ENCODE results near the gene UGT1A1.
"Not testable (repeated sequence)": the region's sequence is repeated elsewhere in the genome, so short reads cannot be mapped to it uniquely, and the experiment has no call there.

UGT1A1 gene

DNA sequence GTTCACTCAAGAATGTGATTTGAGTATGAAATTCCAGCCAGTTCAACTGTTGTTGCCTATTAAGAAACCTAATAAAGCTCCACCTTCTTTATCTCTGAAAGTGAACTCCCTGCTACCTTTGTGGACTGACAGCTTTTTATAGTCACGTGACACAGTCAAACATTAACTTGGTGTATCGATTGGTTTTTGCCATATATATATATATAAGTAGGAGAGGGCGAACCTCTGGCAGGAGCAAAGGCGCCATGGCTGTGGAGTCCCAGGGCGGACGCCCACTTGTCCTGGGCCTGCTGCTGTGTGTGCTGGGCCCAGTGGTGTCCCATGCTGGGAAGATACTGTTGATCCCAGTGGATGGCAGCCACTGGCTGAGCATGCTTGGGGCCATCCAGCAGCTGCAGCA lies at the start of gene UGT1A1:
UGT1A1 (plus strand) TSS at position 228 of the 400 bp plus-strand sequence; CDS start at position 246, 18 bp downstream.
- no peak for DNase-seq (ENCODE audit: low read depth)

DNA sequence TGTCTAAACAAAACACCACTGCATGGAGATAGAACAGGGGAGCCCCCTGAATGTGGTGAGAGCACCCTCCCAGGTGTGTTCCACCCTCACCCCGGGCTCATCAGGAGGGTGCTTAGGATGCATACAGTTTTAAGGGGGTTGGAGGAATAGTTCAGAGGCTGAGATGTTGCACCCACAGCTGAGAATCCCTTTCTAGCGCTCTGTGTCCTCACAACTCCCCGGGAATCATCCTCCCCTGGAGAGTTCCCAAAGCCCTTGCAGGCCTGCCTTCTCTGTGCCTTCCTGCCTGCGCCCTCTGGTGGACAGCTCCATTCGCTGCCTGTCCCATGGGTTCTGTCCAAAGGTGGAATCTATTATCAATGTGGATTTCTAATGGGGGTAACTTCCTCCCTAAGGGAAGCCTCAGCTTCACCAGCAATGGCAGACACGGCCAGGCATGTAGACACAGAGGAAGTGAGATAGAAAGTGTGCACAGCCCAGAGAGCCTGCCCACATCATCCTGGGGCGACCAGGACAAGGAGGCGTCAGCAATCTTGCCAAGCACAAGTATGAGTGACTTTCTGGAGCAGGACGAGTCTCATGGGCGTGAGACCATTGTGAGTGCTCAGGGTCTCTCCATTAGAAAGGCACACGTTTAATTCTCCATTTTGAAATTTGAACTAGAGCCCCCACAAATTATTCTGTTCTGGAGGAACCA lies 48.6 kb upstream of the UGT1A1 start:
- DNase-seq (ENCODE audit: low read depth) = peak; percentile 69

GRCh38 chr2:233712611-233713261 lies 47.3 kb upstream of the UGT1A1 start, which contains the start of gene UGT1A5:
Gene UGT1A5 (plus strand): TSS chr2:233712907. CDS start chr2:233712992, 85 bp downstream.
- DNase-seq (ENCODE audit: low read depth) = no peak

GRCh38 chr2:233713262-233713615 lies 46.8 kb upstream of the UGT1A1 start:
- no peak for DNase-seq (ENCODE audit: low read depth)

DNA sequence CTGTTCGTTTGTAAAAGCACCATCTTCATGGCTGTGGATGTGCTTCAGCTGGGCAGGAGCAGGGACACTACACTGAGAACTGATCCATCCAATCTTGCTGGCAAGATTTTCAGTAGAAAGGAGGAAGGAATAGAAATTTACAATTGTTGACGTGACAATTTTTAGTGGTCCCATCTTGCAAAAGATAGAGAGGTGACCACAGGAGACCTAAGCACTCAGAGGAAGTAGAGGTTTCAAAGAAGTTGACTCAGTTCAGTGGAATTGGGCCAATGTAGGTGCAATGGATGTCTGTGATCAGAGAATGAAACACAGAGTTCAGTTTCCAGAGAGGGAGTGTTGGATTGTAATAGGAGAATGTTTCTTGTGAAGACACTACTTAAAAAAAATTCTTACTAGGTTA lies 45.9 kb upstream of the UGT1A1 start:
- DNase-seq (ENCODE audit: low read depth) = no peak

DNA sequence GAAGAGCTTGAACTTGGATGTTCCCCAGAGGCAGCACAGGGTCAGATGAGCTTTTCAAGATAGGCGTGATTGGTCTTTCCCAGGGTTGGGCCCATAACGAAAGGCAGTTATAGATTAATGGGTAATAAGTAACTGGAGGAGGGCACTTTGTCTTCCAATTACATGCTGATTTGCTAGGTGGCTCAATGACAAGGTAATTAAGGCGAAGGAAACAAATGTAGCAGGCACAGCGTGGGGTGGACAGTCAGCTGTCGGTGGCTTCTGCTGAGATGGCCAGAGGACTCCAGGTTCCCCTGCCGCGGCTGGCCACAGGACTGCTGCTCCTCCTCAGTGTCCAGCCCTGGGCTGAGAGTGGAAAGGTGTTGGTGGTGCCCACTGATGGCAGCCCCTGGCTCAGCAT lies 41.5 kb upstream of the UGT1A1 start, which contains the start of gene UGT1A4:
UGT1A4 (plus strand) TSS at position 185 of the 400 bp plus-strand sequence; CDS start at position 270, 85 bp downstream.
- no peak for DNase-seq (ENCODE audit: low read depth)

DNA sequence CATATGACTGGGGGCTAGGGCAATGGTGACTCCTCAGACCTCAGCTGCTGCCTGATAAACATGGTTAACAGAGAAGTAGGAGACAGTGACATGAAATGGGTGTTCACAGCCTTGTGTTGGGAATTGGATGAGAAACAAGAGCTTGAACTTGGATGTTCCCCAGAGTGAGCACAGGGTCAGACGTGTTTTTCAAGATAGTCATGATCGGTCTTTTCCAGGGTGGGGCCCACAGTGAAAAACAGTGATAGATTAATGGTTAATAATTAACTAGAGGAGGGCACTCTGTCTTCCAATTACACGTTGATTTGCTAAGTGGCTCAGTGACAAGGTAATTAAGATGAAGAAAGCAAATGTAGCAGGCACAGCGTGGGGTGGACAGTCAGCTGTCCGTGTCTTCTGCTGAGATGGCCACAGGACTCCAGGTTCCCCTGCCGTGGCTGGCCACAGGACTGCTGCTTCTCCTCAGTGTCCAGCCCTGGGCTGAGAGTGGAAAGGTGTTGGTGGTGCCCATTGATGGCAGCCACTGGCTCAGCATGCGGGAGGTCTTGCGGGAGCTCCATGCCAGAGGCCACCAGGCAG lies 31.3 kb upstream of the UGT1A1 start, which contains the start of gene UGT1A3:
UGT1A3 (plus strand) TSS at position 320 of the 579 bp plus-strand sequence; CDS start at position 405, 85 bp downstream.
- DNase-seq (ENCODE audit: low read depth) = no peak

- DNase-seq (ENCODE audit: low read depth) = not testable (repeated sequence)
Observed at GRCh38 chr2:233736868-233737653, 23.0 kb upstream of the UGT1A1 start.

DNA sequence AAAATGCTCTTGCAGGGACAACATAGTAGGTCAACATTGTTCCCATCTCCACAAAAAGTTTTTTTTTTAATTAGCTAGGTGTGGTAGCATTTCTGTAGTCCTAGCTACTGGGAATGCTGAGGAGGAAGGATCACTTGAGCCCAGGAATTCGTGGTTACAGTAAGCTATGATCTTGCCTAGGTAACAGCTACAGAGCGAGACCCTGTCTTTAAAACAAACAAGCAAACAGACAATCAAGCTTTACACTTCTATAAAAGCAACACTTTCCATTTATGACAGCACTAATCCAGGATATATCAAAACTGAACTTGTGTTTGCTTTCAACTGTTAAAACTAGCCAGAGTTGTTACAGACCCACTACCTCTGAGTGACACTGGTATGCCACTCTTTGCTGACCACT lies 19.2 kb upstream of the UGT1A1 start:
- DNase-seq (ENCODE audit: low read depth) = no peak

DNA sequence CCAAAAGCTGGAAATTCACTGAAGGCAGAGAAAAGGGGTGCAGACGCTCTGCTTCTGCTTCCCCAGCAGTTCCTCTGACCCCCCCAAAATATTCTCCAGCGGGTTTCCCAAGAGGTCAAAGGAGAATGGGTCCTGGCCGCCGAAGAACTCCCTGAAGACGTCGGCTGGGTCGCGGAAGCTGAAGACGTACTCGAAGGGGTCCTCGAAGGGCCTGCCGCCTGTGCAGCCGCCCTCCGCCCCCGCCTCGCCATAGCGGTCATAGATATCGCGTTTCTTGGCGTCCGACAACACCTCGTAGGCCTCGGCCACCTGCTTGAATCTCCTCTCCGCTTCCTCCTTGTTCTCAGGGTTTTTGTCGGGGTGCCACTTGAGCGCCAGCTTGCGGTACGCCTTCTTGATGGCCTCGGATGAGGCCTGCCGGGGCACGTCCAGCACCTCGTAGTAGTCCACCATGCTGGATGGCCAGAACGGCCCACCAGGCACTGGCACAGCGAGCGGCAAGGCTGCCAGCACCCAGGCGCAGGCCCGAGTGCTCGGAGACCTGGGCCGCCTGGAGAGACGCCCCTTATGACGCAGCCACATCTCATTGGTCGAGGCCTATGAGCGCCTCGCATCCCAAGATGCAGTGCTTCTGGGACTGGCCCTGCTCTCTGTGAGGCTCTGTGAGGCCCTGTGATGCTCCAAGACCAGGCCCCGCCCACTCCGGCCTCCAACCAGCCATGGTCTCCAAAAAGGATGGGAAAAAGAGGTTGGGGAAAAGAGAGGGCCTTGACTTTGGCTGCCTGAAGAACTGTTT lies 16.4 kb upstream of the UGT1A1 start:
- DNase-seq (ENCODE audit: low read depth) = no peak

DNA sequence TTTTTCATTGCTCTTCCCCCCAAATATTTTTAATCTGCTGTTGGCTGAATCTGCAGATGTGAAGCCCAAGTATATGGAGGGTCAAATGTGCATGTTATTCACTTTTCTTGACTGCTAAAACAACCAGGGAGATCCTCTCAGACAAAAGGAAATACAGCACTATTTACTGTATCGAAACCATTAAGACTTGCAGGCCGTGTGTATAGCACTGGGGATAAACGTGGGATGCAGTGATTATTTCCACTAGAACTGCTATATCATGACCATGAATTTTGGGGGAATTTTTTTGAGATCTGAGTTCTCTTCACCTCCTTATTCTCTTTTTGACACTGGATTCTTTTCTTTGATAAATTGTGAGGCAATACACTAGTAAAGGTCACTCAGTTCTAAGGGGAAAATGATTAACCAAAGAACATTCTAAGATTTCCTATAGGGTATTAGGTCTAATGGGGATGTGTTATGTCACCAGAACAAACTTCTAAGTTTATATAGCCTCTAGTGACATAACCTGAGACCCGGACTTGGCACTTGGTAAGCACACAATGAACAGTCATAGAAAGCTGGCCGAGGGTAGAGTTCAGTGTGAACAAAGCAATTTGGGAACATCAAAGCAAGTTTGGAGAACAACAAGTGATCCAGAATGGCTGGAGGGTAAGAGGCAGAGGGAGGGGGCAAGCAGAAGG lies 14.9 kb upstream of the UGT1A1 start:
- no peak for DNase-seq (ENCODE audit: low read depth)

GRCh38 chr2:233745838-233746237 lies 14.2 kb upstream of the UGT1A1 start:
- not testable (repeated sequence) for DNase-seq (ENCODE audit: low read depth)

- DNase-seq (ENCODE audit: low read depth) = no peak
Observed at GRCh38 chr2:233746475-233747282, 13.4 kb upstream of the UGT1A1 start.

- no peak for DNase-seq (ENCODE audit: low read depth)
Observed at GRCh38 chr2:233747283-233747544, 12.9 kb upstream of the UGT1A1 start.

GRCh38 chr2:233750689-233751088 lies 9.4 kb upstream of the UGT1A1 start:
- not testable (repeated sequence) for DNase-seq (ENCODE audit: low read depth)

GRCh38 chr2:233751212-233752009 lies 8.7 kb upstream of the UGT1A1 start:
- not testable (repeated sequence) for DNase-seq (ENCODE audit: low read depth)

DNA sequence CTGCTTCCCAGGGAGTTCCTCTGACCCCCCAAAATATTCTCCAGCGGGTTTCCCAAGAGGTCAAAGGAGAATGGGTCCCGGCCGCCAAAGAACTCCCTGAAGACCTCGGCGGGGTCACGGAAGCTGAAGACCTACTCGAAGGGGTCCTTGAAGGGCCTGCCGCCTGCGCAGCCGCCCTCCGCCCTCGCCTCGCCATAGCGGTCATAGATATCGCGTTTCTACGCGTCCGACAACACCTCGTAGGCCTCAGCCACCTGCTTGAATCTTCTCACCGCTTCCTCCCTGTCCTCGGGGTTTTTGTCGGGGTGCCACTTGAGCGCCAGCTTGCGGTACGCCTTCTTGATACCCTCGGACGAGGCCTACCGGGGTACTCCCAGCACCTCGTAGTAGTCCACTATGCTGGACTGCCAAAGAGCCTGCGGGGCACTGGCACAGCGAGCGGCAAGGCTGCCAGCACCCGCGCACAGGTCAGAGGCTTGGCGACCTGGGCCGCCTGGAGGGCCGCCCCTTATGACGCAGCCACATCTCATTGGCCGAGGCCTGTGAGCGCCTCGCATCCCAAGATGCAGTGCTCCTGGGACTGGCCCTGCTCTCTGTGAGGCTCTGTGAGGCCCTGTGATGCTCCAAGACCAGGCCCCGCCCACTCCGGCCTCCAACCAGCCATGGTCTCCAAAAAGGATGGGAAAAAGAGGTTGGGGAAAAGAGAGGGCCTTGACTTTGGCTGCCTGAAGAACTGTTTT lies 5.0 kb upstream of the UGT1A1 start:
- DNase-seq (ENCODE audit: low read depth) = no peak

- no peak for DNase-seq (ENCODE audit: low read depth)
Observed at GRCh38 chr2:233756429-233757081, 3.5 kb upstream of the UGT1A1 start.
